HCT116 (cell line): ENCODE data around the gene GDI1. TPM values are rescaled to one million over a fixed set of nuclear protein-coding genes. Genes with fewer than 3 reads are reported as not detected.

Source experiments
- ATAC-seq: fragments of 200-7000 bp; cut with Tn5 transposase; 2 replicates; pipeline ENCODE4 v1.9.1; 2020; ENCODE audit warnings: mild to moderate bottlenecking, moderate library complexity
- BruUV-seq: library from RNA; stranded (reverse); fragments of 400-500 nt; replicated peaks from 2 replicates; lab custom pipeline; 2021; lab: Mats Ljungman, UMichigan
- CTCF ChIA-PET: fragments of 300-600 bp; sonication (Branson Sonifier 250); formaldehyde crosslinking; loops from one replicate; lab custom pipeline; 2021; ENCODE audit warnings: antibody characterized with exemption; lab: Charles Lee
- POLR2A ChIA-PET: fragments of 300-600, 350-600 bp; sonication (Branson Sonifier 250); formaldehyde crosslinking; loops from one replicate; lab custom pipeline; 2021; ENCODE audit warnings: antibody characterized with exemption; lab: Charles Lee
- RAD21 ChIA-PET, 2 experiments: fragments of 300-600 bp; sonication (Branson Sonifier 250); formaldehyde crosslinking; loops; one replicate each; lab custom pipeline; 2023; ENCODE audit warnings: low total read pairs in 2 of 2; ENCODE audit not compliant: uncharacterized antibody in 2 of 2, unreplicated experiment in 2 of 2, low non-redundant PET in 1 of 2; lab: Charles Lee
- DNase-seq: peaks from one replicate; pipeline ENCODE4 v3.0.0-alpha.2; 2010; ENCODE audit warnings: low read depth, low spot score
- H2AFZ ChIP-seq: fragments of 200-600 bp; shearing (Covaris generic), sonication (generic); 2 replicates; pipeline ENCODE4 v1.6.1; 2017; ENCODE audit warnings: low read depth, mixed run types, mixed read lengths, antibody characterized with exemption, low read length; ENCODE audit not compliant: poor library complexity, severe bottlenecking
- H3K27ac ChIP-seq: 2 replicates; pipeline ENCODE4 v1.5.1; 2012; ENCODE audit warnings: low read depth, low read length
- H3K27me3 ChIP-seq: fragments of 200-600 bp; sonication (generic); 2 replicates; pipeline ENCODE4 v1.6.1; 2016; ENCODE audit warnings: mixed run types, low read length, mixed read lengths; ENCODE audit not compliant: insufficient read depth
- H3K36me3 ChIP-seq, 2 experiments: fragments of 200-500 bp in 1 of 2; fragments of 200-600 bp in 1 of 2; sonication (Bioruptor generic) in 1 of 2; sonication (generic) in 1 of 2; 2 replicates each; pipeline versions ENCODE4 v1.5.1 to v1.6.1; 2014 to 2016; ENCODE audit warnings: low read length in 2 of 2, inconsistent platforms in 1 of 2, mixed read lengths in 1 of 2, mixed run types in 1 of 2; ENCODE audit not compliant: insufficient read depth in 2 of 2, control insufficient read depth in 1 of 2
- H3K4me1 ChIP-seq, 2 experiments: fragments of 200-600 bp in 1 of 2; sonication (generic) in 1 of 2; 2 replicates each; pipeline versions ENCODE4 v1.5.1 to v1.6.1; 2012 to 2017; ENCODE audit warnings: low read length in 2 of 2, inconsistent platforms in 1 of 2, mild to moderate bottlenecking in 1 of 2, mixed read lengths in 1 of 2, mixed run types in 1 of 2, moderate library complexity in 1 of 2; ENCODE audit not compliant: insufficient read depth in 2 of 2, control insufficient read depth in 1 of 2
- H3K4me2 ChIP-seq: fragments of 200-600 bp; sonication (generic); 2 replicates; pipeline ENCODE4 v1.6.1; 2017; ENCODE audit warnings: mixed run types, low read length, mixed read lengths
- H3K4me3 ChIP-seq, 2 experiments: fragments of 200-600 bp in 1 of 2; sonication (generic) in 1 of 2; replicated peaks in 1 of 2; 2 replicates each; pipeline ENCODE4 v1.5.1; 2011 to 2016; ENCODE audit warnings: low read length in 2 of 2, control low read depth in 1 of 2, low read depth in 1 of 2, mild to moderate bottlenecking in 1 of 2, mixed read lengths in 1 of 2, mixed run types in 1 of 2
- H3K79me2 ChIP-seq: fragments of 200-600 bp; sonication (generic); 2 replicates; pipeline ENCODE4 v1.6.1; 2017; ENCODE audit warnings: mild to moderate bottlenecking, mixed run types, low read length, moderate library complexity, mixed read lengths; ENCODE audit not compliant: insufficient read depth
- H3K9ac ChIP-seq: fragments of 200-600 bp; sonication (generic); 2 replicates; pipeline ENCODE4 v1.6.1; 2016; ENCODE audit warnings: low read length, mixed read lengths
- H3K9me2 ChIP-seq: fragments of 200-600 bp; sonication (generic), shearing (Covaris generic); 2 replicates; pipeline ENCODE4 v1.6.1; 2017; ENCODE audit warnings: mixed run types, mild to moderate bottlenecking, moderate library complexity; ENCODE audit not compliant: insufficient read depth
- H3K9me3 ChIP-seq, 2 experiments: fragments of 200-500 bp in 1 of 2; fragments of 200-600 bp in 1 of 2; sonication (Bioruptor generic) in 1 of 2; sonication (generic) in 1 of 2; 2 replicates each; pipeline ENCODE4 v1.6.1; 2014 to 2017; ENCODE audit warnings: low read length in 2 of 2, mixed read lengths in 2 of 2, inconsistent platforms in 1 of 2, low read depth in 1 of 2, mild to moderate bottlenecking in 1 of 2, mixed run types in 1 of 2, moderate library complexity in 1 of 2; ENCODE audit not compliant: control insufficient read depth in 1 of 2, insufficient read depth in 1 of 2
- H4K20me1 ChIP-seq: fragments of 200-600 bp; sonication (generic), shearing (Covaris generic); 2 replicates; pipeline ENCODE4 v1.6.1; 2017; ENCODE audit warnings: mixed run types, mild to moderate bottlenecking, moderate library complexity; ENCODE audit not compliant: insufficient read depth
- ATF3 ChIP-seq: IDR thresholded peaks from 2 replicates; pipeline ENCODE4 v1.6.1; 2012
- CEBPB ChIP-seq: IDR thresholded peaks from 2 replicates; pipeline ENCODE4 v1.6.1; 2012; ENCODE audit warnings: low read depth
- ELF1 ChIP-seq: IDR thresholded peaks from 2 replicates; pipeline ENCODE4 v1.6.1; 2012; ENCODE audit warnings: low read depth, borderline replicate concordance
- EZH2 ChIP-seq: fragments of 200-600 bp; sonication (generic); IDR thresholded peaks from 2 replicates; pipeline ENCODE4 v1.6.1; 2017; ENCODE audit warnings: antibody characterized with exemption, mixed run types
- EZH2phosphoT487 ChIP-seq: fragments of 200-600 bp; IDR thresholded peaks from 2 replicates; pipeline ENCODE4 v1.6.1; 2018; ENCODE audit warnings: antibody characterized with exemption, borderline replicate concordance
- FOSL1 ChIP-seq: IDR thresholded peaks from 2 replicates; pipeline ENCODE4 v1.6.1; 2012; ENCODE audit warnings: low read depth
- POLR2A ChIP-seq: IDR thresholded peaks from 2 replicates; pipeline ENCODE4 v1.7.0; 2011; ENCODE audit warnings: borderline replicate concordance; ENCODE audit not compliant: insufficient read depth, insufficient read length; ENCODE audit errors: extremely low read depth
- POLR2AphosphoS5 ChIP-seq: IDR thresholded peaks from 2 replicates; pipeline ENCODE4 v1.6.1; 2011; ENCODE audit warnings: mild to moderate bottlenecking, low read depth, low read length, moderate library complexity
- SRF ChIP-seq: IDR thresholded peaks from 2 replicates; pipeline ENCODE4 v1.6.1; 2012; ENCODE audit warnings: low read depth
- TCF7L2 ChIP-seq: IDR thresholded peaks from 2 replicates; pipeline ENCODE4 v1.7.0; 2011; ENCODE audit warnings: borderline replicate concordance, inconsistent platforms; ENCODE audit not compliant: insufficient read depth, insufficient read length; ENCODE audit errors: extremely low read depth
- YY1 ChIP-seq: IDR thresholded peaks from 2 replicates; pipeline ENCODE4 v1.6.1; 2011; ENCODE audit warnings: low read length, low read depth, moderate library complexity, mild to moderate bottlenecking; ENCODE audit not compliant: insufficient replicate concordance; ENCODE audit errors: extremely low read depth
- ZNF274 ChIP-seq: fragments of 200-500 bp; sonication (Bioruptor generic); IDR thresholded peaks from 2 replicates; pipeline ENCODE4 v1.6.1; 2014; ENCODE audit warnings: mild to moderate bottlenecking, low read depth, low read length, inconsistent platforms
- intact Hi-C: fragments of 100-400 bp; cut with micrococcal nuclease; formaldehyde crosslinking; loops from 2 replicates; pipeline ENCODE4 v1.10.0; 2022
- total RNA-seq: library from RNA; stranded (reverse); gene quantifications from one replicate; pipeline ENCODE4 v1.2.1, GENCODE V29; 2021; ENCODE audit not compliant: unreplicated experiment
- TF ChIP-seq, protein P1 (sequence below), 3 experiments: fragments of 200-600 bp in 1 of 3; sonication (generic) in 1 of 3; IDR thresholded peaks in 2 of 3; conservative IDR thresholded peaks in 1 of 3; 2 replicates each; pipeline ENCODE4 v1.5.1; 2012 to 2017; ENCODE audit warnings: low read depth in 2 of 3, low read length in 2 of 3, antibody characterized with exemption in 1 of 3, borderline replicate concordance in 1 of 3, control low read depth in 1 of 3, mild to moderate bottlenecking in 1 of 3, mixed read lengths in 1 of 3, mixed run types in 1 of 3, moderate library complexity in 1 of 3; ENCODE audit not compliant: insufficient read depth in 1 of 3

Gene GDI1
- total RNA-seq, 1 experiment from 2014 or later = 122 TPM

- TF ChIP-seq, protein P1, sequence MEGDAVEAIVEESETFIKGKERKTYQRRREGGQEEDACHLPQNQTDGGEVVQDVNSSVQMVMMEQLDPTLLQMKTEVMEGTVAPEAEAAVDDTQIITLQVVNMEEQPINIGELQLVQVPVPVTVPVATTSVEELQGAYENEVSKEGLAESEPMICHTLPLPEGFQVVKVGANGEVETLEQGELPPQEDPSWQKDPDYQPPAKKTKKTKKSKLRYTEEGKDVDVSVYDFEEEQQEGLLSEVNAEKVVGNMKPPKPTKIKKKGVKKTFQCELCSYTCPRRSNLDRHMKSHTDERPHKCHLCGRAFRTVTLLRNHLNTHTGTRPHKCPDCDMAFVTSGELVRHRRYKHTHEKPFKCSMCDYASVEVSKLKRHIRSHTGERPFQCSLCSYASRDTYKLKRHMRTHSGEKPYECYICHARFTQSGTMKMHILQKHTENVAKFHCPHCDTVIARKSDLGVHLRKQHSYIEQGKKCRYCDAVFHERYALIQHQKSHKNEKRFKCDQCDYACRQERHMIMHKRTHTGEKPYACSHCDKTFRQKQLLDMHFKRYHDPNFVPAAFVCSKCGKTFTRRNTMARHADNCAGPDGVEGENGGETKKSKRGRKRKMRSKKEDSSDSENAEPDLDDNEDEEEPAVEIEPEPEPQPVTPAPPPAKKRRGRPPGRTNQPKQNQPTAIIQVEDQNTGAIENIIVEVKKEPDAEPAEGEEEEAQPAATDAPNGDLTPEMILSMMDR (IDR thresholded peaks at IDR 0.05 in 2 of 3, conservative IDR thresholded peaks at IDR 0.05 in 1 of 3; ENCODE audit: borderline replicate concordance in 1 of 3, insufficient read depth in 1 of 3, low read depth in 2 of 3, low read length in 2 of 3) = no peak
- no peak for TF ChIP-seq POLR2A
- TF ChIP-seq TCF7L2 = no peak
- no peak for TF ChIP-seq EZH2
- no peak for TF ChIP-seq POLR2AphosphoS5
- TF ChIP-seq CEBPB = no peak
- no peak for TF ChIP-seq YY1
Observed at GRCh38 chrX:154413142-154413541, 23.8 kb upstream of the GDI1 start (continued).

DNA sequence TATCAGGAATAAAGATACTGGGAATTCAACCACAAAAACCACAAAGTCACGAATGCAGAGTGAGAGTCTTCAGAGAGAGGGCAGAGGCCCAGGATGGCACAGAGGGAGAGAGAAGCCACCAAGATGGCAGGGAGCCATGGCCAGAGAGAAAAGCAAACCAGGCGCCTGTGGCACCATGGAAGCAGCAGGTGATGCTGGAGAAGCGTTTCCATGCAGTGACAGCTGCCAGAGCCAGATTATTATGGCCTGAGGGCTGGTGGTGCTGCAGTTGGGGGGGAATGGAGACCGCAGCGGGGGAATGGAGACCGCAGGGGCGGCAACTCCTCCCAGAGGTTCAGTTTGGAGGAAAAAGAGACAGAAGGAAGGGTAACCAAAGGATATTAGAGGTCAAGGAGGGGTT, 19.8 kb upstream of the GDI1 start:
- H3K4me2 ChIP-seq = no peak overlapping the region
- TF ChIP-seq EZH2phosphoT487 (no peak), ATF3 (no peak), ZNF274 (no peak), CEBPB (no peak), SRF (no peak), FOSL1 (no peak), TCF7L2 (no peak), ELF1 (no peak)
- no peaks in the 10 kb centered on the region for H3K27me3 ChIP-seq
- H3K4me3 ChIP-seq = no peak overlapping the region
- BruUV-seq = no TSS peak
- no peaks in the 10 kb centered on the region for H4K20me1 ChIP-seq
- H3K4me1 ChIP-seq = peaks cover 8 to 13% of the 10 kb centered on the region in 2 experiments
- no peak overlapping the region for H3K27ac ChIP-seq
- H3K9me3 ChIP-seq = no peaks in the 10 kb centered on the region
- H3K79me2 ChIP-seq = no peaks in the 10 kb centered on the region
- POLR2A ChIA-PET = no interaction called here
- H3K9me2 ChIP-seq = no peaks in the 10 kb centered on the region
- CTCF ChIA-PET = no interaction called here
- intact Hi-C loops = no loop called here
- ATAC-seq (no peak), DNase-seq (no peak)
- H3K9ac ChIP-seq = no peak overlapping the region
- RAD21 ChIA-PET = no interaction called here
- H2AFZ ChIP-seq = no peak overlapping the region
- H3K36me3 ChIP-seq = no peaks in the 10 kb centered on the region
